Measurements from ENCODE around the gene RCCD1. TPM values are rescaled to one million over a fixed set of nuclear protein-coding genes. Genes with fewer than 3 reads are reported as not detected.
"Not testable (repeated sequence)": the region's sequence is repeated elsewhere in the genome, so short reads cannot be mapped to it uniquely, and the experiment has no call there.

The RCCD1 gene
- 16.6 TPM for polyA plus RNA-seq (2013, experiment 1 of 2; ENCODE audit: insufficient read length)
- polyA plus RNA-seq (2013, experiment 2 of 2; ENCODE audit: insufficient read length) = 13.5 TPM

DNA sequence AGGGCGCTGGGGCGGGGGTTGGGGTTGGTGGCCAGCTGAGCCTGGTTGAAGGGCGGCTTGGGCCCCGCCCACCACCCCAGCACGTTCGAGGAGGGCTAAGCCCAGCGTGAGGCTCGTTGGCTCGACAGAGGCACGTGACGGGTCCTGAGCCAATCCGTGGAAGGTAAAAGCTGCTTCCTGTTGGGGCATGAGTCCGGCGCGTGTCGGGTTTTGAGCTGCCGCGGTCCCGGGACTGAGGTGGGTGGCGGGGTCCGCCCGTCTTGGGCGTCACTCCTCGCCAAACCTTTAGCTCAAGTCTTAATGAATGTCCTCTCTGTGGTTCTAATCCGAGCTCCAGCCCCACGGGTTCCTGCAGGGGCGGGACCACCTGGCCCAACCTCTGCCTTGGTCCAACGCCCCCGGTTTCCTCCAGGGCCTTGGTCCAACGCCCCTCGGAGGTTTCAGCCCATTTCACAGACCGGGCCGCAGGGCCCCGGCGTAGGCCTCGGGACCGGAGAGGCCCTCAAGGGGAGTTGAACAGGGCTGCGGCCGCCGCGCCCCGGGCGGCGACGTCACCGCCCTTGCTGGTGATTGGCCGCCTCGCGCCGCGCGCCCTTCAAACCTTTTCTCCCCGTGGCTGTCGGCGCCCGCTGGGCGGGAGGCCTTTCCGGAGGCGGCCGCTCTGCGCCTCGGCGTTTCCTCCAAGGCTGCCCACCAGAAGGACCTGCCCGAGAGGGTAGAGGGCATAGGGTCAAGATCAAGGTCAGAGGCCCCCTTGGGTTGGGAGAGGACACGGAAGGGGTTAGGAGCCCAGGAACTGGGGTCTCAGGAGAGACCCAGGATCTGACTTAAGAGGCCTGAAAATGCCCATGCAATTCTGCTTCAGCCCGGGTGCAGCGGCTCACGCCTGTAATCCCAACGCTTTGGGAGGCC is at the start of gene RCCD1:
TSS of gene RCCD1 (plus strand) at position 173 of the 912 bp plus-strand sequence. CDS start 1,851 bp downstream, outside the sequence.
- DNase-seq = peak; percentile 95

DNA sequence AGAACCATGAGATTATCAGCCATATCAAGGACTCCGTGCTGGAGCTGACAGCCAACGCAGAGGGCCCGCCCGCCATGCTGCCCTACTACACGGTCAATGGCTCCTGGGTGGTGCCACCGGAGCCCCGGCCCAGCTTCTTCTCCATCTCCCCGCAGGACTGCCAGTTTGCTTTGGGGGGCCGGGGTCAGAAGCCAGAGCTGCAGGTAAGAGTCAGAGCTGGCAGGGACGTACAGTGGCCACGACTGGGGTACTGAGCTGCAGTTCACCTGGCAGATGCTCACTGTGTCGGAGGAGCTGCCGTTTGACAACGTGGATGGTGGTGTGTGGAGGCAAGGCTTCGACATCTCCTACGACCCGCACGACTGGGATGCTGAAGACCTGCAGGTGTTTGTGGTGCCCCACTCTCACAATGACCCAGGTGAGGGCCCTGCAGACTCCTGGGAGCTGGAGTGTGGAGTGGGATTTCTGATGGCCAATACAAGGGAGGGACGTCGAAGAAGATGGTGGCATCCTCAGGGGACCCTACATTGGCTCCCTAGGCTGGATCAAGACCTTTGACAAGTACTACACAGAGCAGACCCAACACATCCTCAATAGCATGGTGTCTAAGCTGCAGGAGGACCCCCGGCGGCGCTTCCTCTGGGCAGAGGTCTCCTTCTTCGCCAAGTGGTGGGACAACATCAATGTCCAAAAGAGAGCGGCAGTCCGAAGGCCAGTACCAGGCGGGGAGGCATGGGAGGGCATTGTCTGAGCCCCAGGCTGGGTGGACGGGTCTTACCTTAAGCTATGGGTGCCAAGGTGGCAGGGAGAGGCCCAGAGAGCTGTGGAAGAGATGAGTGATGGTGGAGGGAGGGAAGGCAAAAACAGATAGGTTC is 49.1 kb upstream of the RCCD1 start:
- no peak for DNase-seq

- DNase-seq = no peak
Observed at GRCh38 chr15:90906181-90906849, 48.4 kb upstream of the RCCD1 start.

GRCh38 chr15:90907051-90907660 is 47.5 kb upstream of the RCCD1 start:
- no peak for DNase-seq

GRCh38 chr15:90907838-90908507 is 46.7 kb upstream of the RCCD1 start:
- DNase-seq = no peak

DNA sequence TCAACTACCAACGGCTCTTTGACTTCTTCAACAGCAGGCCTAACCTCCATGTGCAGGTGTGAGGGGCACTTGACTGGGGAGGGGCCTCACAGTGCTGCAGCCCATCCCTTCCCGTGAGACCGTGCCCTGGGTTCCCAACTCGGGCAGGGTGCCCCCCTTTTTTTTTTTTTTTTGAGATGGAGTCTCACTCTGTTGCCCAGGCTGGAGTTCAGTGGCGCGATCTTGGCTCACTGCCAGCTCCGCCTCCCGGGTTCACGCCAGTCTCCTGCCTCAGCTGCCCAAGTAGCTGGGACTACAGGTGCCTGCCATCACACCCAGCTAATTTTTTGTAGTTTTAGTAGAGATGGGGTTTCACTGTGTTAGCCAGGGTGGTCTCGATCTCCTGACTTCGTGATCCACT is 45.2 kb upstream of the RCCD1 start:
- not testable (repeated sequence) for DNase-seq

DNA sequence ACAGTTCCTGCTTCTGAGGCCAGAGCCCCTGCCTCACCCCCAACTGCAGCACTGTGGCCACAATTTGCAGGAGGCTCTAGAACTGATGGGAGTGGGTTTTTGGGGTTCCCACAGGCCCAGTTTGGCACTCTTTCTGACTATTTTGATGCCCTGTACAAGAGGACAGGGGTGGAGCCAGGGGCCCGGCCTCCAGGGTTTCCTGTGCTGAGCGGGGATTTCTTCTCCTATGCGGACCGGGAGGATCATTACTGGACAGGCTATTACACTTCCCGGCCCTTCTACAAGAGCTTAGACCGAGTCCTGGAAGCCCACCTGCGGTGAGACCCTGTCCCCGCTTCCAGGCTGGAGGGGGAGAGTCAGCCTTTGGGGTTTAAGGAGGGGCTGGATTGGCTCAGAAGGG is 44.7 kb upstream of the RCCD1 start:
- DNase-seq = no peak

DNA sequence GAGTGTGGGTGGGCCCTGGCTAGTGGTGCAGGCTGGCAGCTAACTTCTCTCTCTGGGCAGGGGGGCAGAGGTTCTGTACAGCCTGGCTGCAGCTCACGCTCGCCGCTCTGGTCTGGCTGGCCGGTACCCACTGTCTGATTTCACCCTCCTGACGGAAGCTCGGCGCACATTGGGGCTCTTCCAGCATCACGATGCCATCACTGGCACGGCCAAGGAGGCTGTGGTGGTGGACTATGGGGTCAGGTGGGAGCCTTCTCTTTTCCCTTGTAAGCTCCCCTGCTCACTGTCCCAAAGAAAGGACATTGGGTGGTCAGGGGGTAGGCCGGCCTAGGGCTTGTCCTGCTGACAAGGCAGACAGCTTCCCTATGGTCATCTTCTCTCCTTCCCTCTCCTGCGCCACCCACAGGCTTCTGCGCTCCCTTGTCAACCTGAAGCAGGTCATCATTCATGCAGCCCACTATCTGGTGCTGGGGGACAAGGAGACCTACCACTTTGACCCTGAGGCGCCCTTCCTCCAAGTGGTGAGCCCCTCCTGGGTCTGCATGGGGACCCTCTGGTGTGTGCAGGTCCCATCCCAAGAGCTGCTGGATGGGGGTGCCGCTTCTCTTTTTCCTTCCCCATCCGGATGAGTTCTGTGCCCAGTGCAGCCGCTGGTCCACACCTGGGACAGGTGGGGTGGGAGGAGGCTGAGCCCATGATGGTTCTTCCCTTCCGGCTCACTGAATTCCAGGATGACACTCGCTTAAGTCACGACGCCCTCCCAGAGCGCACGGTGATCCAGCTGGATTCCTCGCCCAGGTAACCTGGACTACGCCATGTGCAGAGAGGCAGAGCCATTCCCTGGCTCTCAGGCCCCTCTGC is 44.0 kb upstream of the RCCD1 start:
- no peak for DNase-seq

DNA sequence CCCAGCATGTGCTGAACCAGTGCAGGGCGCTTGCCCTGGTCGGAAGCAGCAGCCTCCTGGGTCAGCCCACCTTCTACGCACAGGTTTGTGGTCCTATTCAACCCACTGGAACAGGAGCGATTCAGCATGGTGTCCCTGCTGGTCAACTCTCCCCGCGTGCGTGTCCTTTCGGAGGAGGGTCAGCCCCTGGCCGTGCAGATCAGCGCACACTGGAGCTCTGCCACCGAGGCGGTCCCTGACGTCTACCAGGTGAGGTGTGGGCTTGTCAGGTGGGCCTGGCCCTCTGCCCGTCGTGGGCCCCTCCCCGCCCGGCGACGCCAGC is 43.4 kb upstream of the RCCD1 start:
- DNase-seq = no peak

- DNase-seq = no peak
Observed at GRCh38 chr15:90911906-90912769, 42.5 kb upstream of the RCCD1 start.

DNA sequence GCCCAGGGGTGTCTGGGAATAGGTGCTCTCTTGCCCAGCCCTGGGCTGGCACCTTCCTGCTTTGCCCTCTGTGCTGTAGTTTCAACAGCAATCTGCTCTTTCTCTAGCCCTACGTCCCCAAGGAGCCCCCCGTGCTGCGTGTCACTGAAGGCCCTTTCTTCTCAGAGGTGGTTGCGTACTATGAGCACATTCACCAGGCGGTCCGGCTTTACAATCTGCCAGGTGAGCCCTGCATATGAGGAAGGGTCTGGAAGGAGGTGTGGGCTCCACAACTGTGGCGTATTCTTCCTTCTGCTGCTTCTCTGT is 42.0 kb upstream of the RCCD1 start:
- DNase-seq = no peak

- DNase-seq = no peak
Observed at GRCh38 chr15:90913398-90913944, 41.2 kb upstream of the RCCD1 start.

DNA sequence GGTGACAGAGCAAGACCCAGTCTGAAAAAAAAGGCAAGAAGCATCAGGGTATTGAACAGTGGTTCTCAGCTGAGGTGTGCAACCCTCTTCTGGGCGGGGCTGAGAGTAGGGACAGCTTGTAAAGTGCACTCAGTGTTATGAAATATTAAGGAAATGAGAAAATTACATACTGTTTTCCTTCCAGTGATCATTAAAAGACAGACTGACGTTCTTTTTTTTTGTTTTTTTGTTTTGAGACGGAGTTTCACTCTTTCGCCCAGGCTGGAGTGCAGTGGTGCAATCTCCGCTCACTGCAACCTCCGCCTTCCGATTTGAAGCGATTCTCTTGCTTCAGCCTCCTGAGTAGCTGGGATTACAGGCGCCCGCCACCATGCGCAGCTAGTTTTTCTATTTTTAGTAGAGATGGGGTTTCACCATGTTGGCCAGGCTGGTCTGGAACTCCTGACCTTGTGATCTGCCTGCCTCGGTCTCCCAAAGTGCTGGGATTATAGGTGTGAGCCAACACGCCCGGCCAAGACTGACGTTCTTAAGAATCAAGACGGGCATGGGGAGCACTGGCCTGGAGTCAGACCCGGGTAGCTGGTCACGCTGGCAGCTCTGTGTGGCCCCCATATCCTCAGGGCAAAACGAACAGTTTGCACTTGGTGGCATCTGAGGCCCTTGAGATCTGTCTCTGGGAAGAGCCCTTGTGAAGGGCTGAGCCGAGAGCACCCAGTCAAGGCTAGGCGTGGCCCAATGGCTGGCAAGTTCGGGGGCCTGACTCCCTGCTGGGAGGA is 40.2 kb upstream of the RCCD1 start:
- no peak for DNase-seq

GRCh38 chr15:90915216-90915807 is 39.4 kb upstream of the RCCD1 start:
- DNase-seq = no peak

GRCh38 chr15:90915808-90916440 is 38.8 kb upstream of the RCCD1 start:
- DNase-seq = no peak

DNA sequence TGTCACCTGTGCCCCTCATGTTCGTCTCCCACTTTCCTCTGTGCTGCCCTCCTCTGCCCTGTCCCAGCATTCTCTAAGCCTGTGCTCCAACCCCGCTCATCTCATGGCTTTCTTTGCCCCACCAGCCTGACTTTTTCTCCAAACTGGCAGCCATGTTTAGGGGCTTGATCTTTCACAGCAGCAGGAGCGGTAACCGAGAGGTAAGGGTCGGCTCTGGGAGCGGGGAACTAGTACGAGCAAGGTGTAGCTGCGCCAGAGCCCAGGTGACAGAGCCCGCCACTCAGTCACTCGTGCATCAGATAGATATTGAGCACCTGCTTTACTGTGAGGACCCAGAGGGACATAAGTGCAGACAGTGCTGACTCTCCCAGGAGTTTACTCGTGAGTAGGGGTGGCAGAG is 38.2 kb upstream of the RCCD1 start:
- DNase-seq = no peak

- DNase-seq = no peak
Observed at GRCh38 chr15:90917569-90917968, 37.1 kb upstream of the RCCD1 start.

Data from fibroblast of skin of scalp (primary cell).